K562 (cell line): Measurements from ENCODE around the gene SERHL2.
"Not testable (repeated sequence)": the region's sequence is repeated elsewhere in the genome, so short reads cannot be mapped to it uniquely, and the experiment has no call there.

Experiments
- PATZ1 ChIP-seq: fragments of 250-450 bp; sonication (Bioruptor Pico); IDR thresholded peaks from 2 replicates; pipeline ENCODE4 v1.5.0; 2020; ENCODE audit warnings: mild to moderate bottlenecking, borderline replicate concordance
- RNF2 ChIP-seq: sonication (generic); IDR thresholded peaks from 2 replicates; pipeline ENCODE4 v1.6.1; 2016
- ZNF696 ChIP-seq: fragments of 250-450 bp; sonication (Bioruptor Pico); conservative IDR thresholded peaks from 2 replicates; pipeline ENCODE4 v1.4.0; 2020; ENCODE audit warnings: mild to moderate bottlenecking, moderate library complexity

DNA sequence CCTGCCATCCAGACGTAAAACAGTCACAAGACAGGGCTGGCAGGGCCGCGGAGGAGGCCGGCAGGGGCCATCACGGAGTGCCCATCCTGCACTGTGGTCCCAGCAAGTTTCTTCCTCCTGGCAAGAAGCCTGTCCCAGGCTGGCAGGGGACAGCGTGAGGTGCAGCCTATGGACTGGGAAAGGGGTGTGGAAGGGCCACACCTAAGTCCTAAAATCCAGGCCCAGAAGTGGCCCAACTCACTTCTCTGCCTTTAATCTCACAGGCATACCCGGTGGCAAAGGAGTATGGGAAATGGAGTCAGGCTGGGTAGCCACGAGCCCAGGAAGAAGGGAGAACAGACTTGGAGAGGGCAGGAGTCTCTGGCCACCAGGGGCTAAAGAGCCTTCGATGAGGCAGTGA, 16.8 kb downstream of the SERHL2 start:
- TF ChIP-seq ZNF696, PATZ1, RNF2: not testable (repeated sequence)
